Neural cell (in vitro differentiated cells): ENCODE measurements around the gene NR2E1. TPM values are rescaled to one million over a fixed set of nuclear protein-coding genes. Genes with fewer than 3 reads are reported as not detected.

ENCODE experiments used
- H2AFZ ChIP-seq: fragments of 200-600, 300-800 bp; sonication (generic), shearing (Covaris generic); 2 replicates; pipeline ENCODE4 v1.6.0; 2014; ENCODE audit warnings: low read depth, mild to moderate bottlenecking, antibody characterized with exemption, low read length, moderate library complexity
- H3F3A ChIP-seq: fragments of 200-600 bp; shearing (Covaris generic); 2 replicates; pipeline ENCODE4 v1.6.1; 2016; ENCODE audit warnings: mild to moderate bottlenecking, moderate library complexity, mixed read lengths, antibody characterized with exemption, low read length; ENCODE audit not compliant: insufficient read depth, poor library complexity, severe bottlenecking
- H3K27ac ChIP-seq: fragments of 200-600, 300-800 bp; sonication (generic), shearing (Covaris generic); 2 replicates; pipeline ENCODE4 v1.5.1; 2014; ENCODE audit warnings: mild to moderate bottlenecking, low read length, moderate library complexity
- H3K27me3 ChIP-seq: fragments of 300-800, 200-600 bp; sonication (generic), shearing (Covaris generic); 2 replicates; pipeline ENCODE4 v1.6.0; 2014; ENCODE audit warnings: mild to moderate bottlenecking, low read depth, low read length, moderate library complexity; ENCODE audit not compliant: insufficient read depth
- H3K36me3 ChIP-seq: fragments of 300-800, 200-600 bp; sonication (generic), shearing (Covaris generic); 2 replicates; pipeline ENCODE4 v1.5.1; 2014; ENCODE audit warnings: mild to moderate bottlenecking, antibody characterized with exemption, low read length, moderate library complexity; ENCODE audit not compliant: insufficient read depth
- H3K4me2 ChIP-seq: fragments of 300-800, 200-600 bp; sonication (generic), shearing (Covaris generic); 2 replicates; pipeline ENCODE4 v1.6.0; 2014; ENCODE audit warnings: mild to moderate bottlenecking, low read length
- H3K4me3 ChIP-seq: fragments of 300-800, 200-600 bp; sonication (generic), shearing (Covaris generic); 2 replicates; pipeline ENCODE4 v1.5.1; 2014; ENCODE audit warnings: mild to moderate bottlenecking, low read length, moderate library complexity
- H3K79me2 ChIP-seq: fragments of 200-600 bp; shearing (Covaris generic); replicated peaks from 2 replicates; pipeline ENCODE4 v1.6.0; 2014; ENCODE audit warnings: mild to moderate bottlenecking, low read length, moderate library complexity; ENCODE audit not compliant: insufficient read depth
- H3K9ac ChIP-seq: fragments of 300-800, 200-600 bp; sonication (generic), shearing (Covaris generic); 2 replicates; pipeline ENCODE4 v1.6.1; 2016; ENCODE audit warnings: mild to moderate bottlenecking, low read length, mixed read lengths
- H3K9me2 ChIP-seq: fragments of 200-600 bp; shearing (Covaris generic); 2 replicates; pipeline ENCODE4 v1.6.1; 2016; ENCODE audit warnings: mild to moderate bottlenecking, low read length, mixed read lengths; ENCODE audit not compliant: insufficient read depth
- H3K9me3 ChIP-seq: fragments of 200-600, 300-800 bp; sonication (generic), shearing (Covaris generic); 2 replicates; pipeline ENCODE4 v1.6.1; 2016; ENCODE audit warnings: mild to moderate bottlenecking, mixed run types, low read length, moderate library complexity, mixed read lengths
- H4K20me1 ChIP-seq: fragments of 200-600 bp; shearing (Covaris generic); 2 replicates; pipeline ENCODE4 v1.6.1; 2016; ENCODE audit warnings: mild to moderate bottlenecking, mixed run types; ENCODE audit not compliant: insufficient read depth
- CTCF ChIP-seq: fragments of 450-650 bp; IDR thresholded peaks from 2 replicates; pipeline ENCODE4 v1.5.1; 2014; ENCODE audit warnings: antibody characterized with exemption, mild to moderate bottlenecking, moderate library complexity; ENCODE audit not compliant: poor library complexity, severe bottlenecking
- EP300 ChIP-seq: fragments of 450-650 bp; conservative IDR thresholded peaks from 2 replicates; pipeline ENCODE4 v1.6.1; 2014; ENCODE audit warnings: antibody characterized with exemption, mild to moderate bottlenecking, moderate library complexity; ENCODE audit not compliant: poor library complexity, severe bottlenecking
- EZH2 ChIP-seq: fragments of 200-600, 300-800 bp; shearing (Covaris generic), sonication (generic); IDR thresholded peaks from 2 replicates; pipeline ENCODE4 v1.6.1; 2014; ENCODE audit warnings: antibody characterized with exemption, low read length, borderline replicate concordance, mild to moderate bottlenecking; ENCODE audit not compliant: insufficient read depth, poor library complexity, severe bottlenecking
- MXI1 ChIP-seq: fragments of 450-650 bp; conservative IDR thresholded peaks from 2 replicates; pipeline ENCODE4 v1.6.1; 2014; ENCODE audit warnings: antibody characterized with exemption, mild to moderate bottlenecking; ENCODE audit not compliant: poor library complexity, severe bottlenecking
- POLR2AphosphoS5 ChIP-seq: IDR thresholded peaks from 2 replicates; pipeline ENCODE4 v1.6.1; 2012
- RAD21 ChIP-seq: fragments of 450-650 bp; conservative IDR thresholded peaks from 2 replicates; pipeline ENCODE4 v1.6.1; 2014; ENCODE audit warnings: antibody characterized with exemption, mild to moderate bottlenecking, moderate library complexity
- REST ChIP-seq: IDR thresholded peaks from 2 replicates; pipeline ENCODE4 v1.6.1; 2012; ENCODE audit warnings: borderline replicate concordance
- SMC3 ChIP-seq: fragments of 450-650 bp; conservative IDR thresholded peaks from 2 replicates; pipeline ENCODE4 v1.6.1; 2014; ENCODE audit warnings: antibody characterized with exemption, mild to moderate bottlenecking, moderate library complexity; ENCODE audit not compliant: poor library complexity
- TAF1 ChIP-seq: IDR thresholded peaks from 2 replicates; pipeline ENCODE4 v1.6.1; 2012; ENCODE audit warnings: low read depth
- polyA plus RNA-seq: library from polyadenylated mRNA; depleted of rRNA; stranded (reverse); fragments of >200 nt; gene quantifications from 2 replicates; pipeline ENCODE4 v1.2.3, GENCODE V29; 2014

Gene NR2E1
- polyA plus RNA-seq, 1 donor from 2014 or later: 1.3 TPM

- Histone ChIP-seq H2AFZ (no peak overlapping the region), H3K9me3 (no peaks in the 10 kb centered on the region), H3K79me2 (no peaks in the 10 kb centered on the region), H3K27ac (no peak overlapping the region), H3K27me3 (peaks cover 43% of the 10 kb centered on the region), H3F3A (peaks cover 4% of the 10 kb centered on the region), H4K20me1 (no peaks in the 10 kb centered on the region), H3K9me2 (no peaks in the 10 kb centered on the region), H3K4me3 (no peak overlapping the region), H3K9ac (no peak overlapping the region), H3K4me2 (no peak overlapping the region), H3K36me3 (no peaks in the 10 kb centered on the region)
- TF ChIP-seq CTCF (no peak), REST (no peak), TAF1 (no peak), EP300 (no peak), EZH2 (no peak)
Observed at GRCh38 chr6:108123481-108123929, 42.3 kb upstream of the NR2E1 start.

- Histone ChIP-seq H3K79me2 (no peaks in the 10 kb centered on the region), H3K9ac (no peak overlapping the region), H3K4me3 (no peak overlapping the region), H3K27ac (no peak overlapping the region), H3K9me2 (no peaks in the 10 kb centered on the region), H4K20me1 (no peaks in the 10 kb centered on the region), H3F3A (peaks cover 3% of the 10 kb centered on the region), H2AFZ (no peak overlapping the region), H3K9me3 (no peaks in the 10 kb centered on the region), H3K36me3 (no peaks in the 10 kb centered on the region), H3K27me3 (peaks cover 39% of the 10 kb centered on the region), H3K4me2 (no peak overlapping the region)
- no peak for TF ChIP-seq EP300
- no peak for TF ChIP-seq REST
- TF ChIP-seq CTCF: no peak
- no peak for TF ChIP-seq SMC3
- no peak for TF ChIP-seq TAF1
- no peak for TF ChIP-seq EZH2
- TF ChIP-seq POLR2AphosphoS5: no peak
- no peak for TF ChIP-seq RAD21
- no peak for TF ChIP-seq MXI1
Observed at GRCh38 chr6:108123946-108124345, 41.9 kb upstream of the NR2E1 start.
